ENCODE measurements around the gene SLC12A8. TPM values are rescaled to one million over a fixed set of nuclear protein-coding genes. Genes with fewer than 3 reads are reported as not detected.

SLC12A8 gene
- total and polyA plus RNA-seq, 10 of the 15 experiments (the other 5 are each of a cell fraction or from before 2014, with no cell fraction given): 2.5 to 71.6 (median 50.1) TPM

DNA sequence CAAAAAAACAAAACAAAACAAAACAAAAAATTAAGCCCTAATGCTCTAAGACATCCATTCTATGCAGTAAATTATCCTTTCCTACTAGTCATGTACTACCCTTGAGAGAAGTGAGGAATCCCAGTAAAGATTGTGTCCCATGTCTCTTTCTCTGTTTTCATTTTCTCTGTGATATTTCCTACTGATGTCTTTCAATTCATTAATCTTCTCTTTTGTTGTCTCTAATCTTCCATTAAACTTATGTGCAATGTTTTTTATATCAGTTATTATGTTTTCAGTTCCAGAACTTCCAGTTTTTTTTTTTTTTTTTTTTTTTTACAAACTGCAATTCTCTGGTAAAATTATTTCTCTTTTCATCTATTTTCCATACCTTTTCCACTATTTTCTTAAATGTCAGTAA is 44.1 kb upstream of the SLC12A8 start:
- no TSS peak for BruUV-seq (replicated peaks)
- Histone ChIP-seq H3K79me2 (ENCODE audit: control insufficient read depth, insufficient read depth, low read length) (no peaks in the 10 kb centered on the region), H3K9me3 (replicated peaks; ENCODE audit: control insufficient read depth, insufficient read depth, low read length) (no peaks in the 10 kb centered on the region; the same call in none of the 3 replicates), H3K27ac (ENCODE audit: control insufficient read depth, insufficient read depth) (no peak overlapping the region), H2AFZ (ENCODE audit: control insufficient read depth, low read depth, low read length) (no peak overlapping the region), H3K27me3 (replicated peaks in 1 of 2; ENCODE audit: control insufficient read depth in 2 of 2, insufficient read depth in 2 of 2, low read length in 1 of 2) (no peaks in the 10 kb centered on the region), H4K20me1 (ENCODE audit: control insufficient read depth, insufficient read depth) (no peaks in the 10 kb centered on the region), H3K9ac (ENCODE audit: control insufficient read depth, insufficient read depth, low read length) (no peak overlapping the region), H3K36me3 (ENCODE audit: control insufficient read depth in 2 of 2, insufficient read depth in 2 of 2, low read length in 1 of 2) (peaks cover 0 to 4% of the 10 kb centered on the region in 2 experiments; a peak in 1 of 4 replicates), H3K4me2 (ENCODE audit: control insufficient read depth, insufficient read depth) (no peak overlapping the region), H3K4me3 (no peak overlapping the region), H3K4me1 (ENCODE audit: control insufficient read depth, insufficient read depth, low read length) (no peaks in the 10 kb centered on the region)
- SMC1A ChIA-PET (ENCODE audit: uncharacterized antibody, unreplicated experiment): no interaction called here
- CTCF ChIA-PET: interaction anchor here (1.2 kb wide), 1 partner anchor 26 kb away, joined by 5 read pairs; no protein-coding TSS in a partner anchor
- TF ChIP-seq BACH1 (IDR thresholded peaks at IDR 0.05; ENCODE audit: borderline replicate concordance) (no peak), NBN (IDR thresholded peaks at IDR 0.05) (no peak), POLR2A (IDR thresholded peaks at IDR 0.05; ENCODE audit: low read depth, low read length) (no peak), FOS (IDR thresholded peaks at IDR 0.05; ENCODE audit: borderline replicate concordance, extremely low read depth, insufficient read length) (no peak), KDM1A (IDR thresholded peaks at IDR 0.05; ENCODE audit: borderline replicate concordance) (no peak), RUNX3 (IDR thresholded peaks at IDR 0.05; ENCODE audit: low read length) (no peak), MEF2B (IDR thresholded peaks at IDR 0.05; ENCODE audit: partially characterized antibody, poor library complexity, severe bottlenecking) (no peak), ZNF207 (IDR thresholded peaks at IDR 0.05; ENCODE audit: borderline replicate concordance) (no peak), JUND (IDR thresholded peaks at IDR 0.05; ENCODE audit: low read depth, low read length) (no peak)
- TF ChIP-seq, protein P1, sequence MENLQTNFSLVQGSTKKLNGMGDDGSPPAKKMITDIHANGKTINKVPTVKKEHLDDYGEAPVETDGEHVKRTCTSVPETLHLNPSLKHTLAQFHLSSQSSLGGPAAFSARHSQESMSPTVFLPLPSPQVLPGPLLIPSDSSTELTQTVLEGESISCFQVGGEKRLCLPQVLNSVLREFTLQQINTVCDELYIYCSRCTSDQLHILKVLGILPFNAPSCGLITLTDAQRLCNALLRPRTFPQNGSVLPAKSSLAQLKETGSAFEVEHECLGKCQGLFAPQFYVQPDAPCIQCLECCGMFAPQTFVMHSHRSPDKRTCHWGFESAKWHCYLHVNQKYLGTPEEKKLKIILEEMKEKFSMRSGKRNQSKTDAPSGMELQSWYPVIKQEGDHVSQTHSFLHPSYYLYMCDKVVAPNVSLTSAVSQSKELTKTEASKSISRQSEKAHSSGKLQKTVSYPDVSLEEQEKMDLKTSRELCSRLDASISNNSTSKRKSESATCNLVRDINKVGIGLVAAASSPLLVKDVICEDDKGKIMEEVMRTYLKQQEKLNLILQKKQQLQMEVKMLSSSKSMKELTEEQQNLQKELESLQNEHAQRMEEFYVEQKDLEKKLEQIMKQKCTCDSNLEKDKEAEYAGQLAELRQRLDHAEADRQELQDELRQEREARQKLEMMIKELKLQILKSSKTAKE (IDR thresholded peaks at IDR 0.05; ENCODE audit: low read depth, poor library complexity, severe bottlenecking): no peak
- intact Hi-C loops (cut with micrococcal nuclease; ENCODE audit: unreplicated experiment): no loop called here
- POLR2A ChIA-PET: interaction anchor here (0.6 kb wide), 1 partner anchor 186 kb away, joined by 3 read pairs; no protein-coding TSS in a partner anchor
- RAD21 ChIA-PET (ENCODE audit: unreplicated experiment): interaction anchor here (0.6 kb wide), 1 partner anchor 42 kb away, joined by 3 read pairs; no protein-coding TSS in a partner anchor
- ATAC-seq (no peak), DNase-seq (ENCODE audit: low read depth, low spot score) (no peak), FAIRE-seq (no peak)
- in situ Hi-C loops (cut with MboI): no loop called here
